GM18907 (cell line): ENCODE measurements around the gene PHF19.
A peak's percentile ranks its signal among the peaks of the same experiment; 100 is the strongest.

ENCODE experiments used
- ATAC-seq: cut with Tn5 transposase; IDR thresholded peaks from one replicate; pipeline ENCODE4 v1.9.1; 2021; ENCODE audit warnings: mild to moderate bottlenecking, moderate library complexity; ENCODE audit not compliant: unreplicated experiment

PHF19 gene

DNA sequence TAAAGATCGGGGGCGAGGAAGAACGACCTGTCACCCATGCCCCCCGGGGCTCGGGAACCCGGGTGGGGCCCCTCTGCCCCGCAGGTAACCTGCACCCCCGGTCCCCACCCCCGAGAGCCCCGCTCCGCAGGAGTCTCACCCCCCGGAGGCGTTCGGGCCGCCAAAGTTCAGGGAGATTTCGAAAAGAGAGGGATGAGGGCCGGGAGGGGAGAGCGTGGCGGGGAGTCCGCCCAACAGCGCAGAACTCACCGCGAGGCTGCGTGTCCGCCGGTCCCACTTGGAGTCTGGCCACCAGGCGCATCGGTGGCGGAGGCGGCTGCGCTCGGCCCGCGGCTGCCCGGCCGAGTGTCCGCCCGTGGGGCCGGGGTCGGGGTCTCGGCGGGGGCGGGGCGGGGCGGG is at the start of gene PHF19:
PHF19 (minus strand) TSS at position 347 of the 399 bp plus-strand sequence. CDS start 2,447 bp downstream, outside the sequence.
- peak; percentile 16 for ATAC-seq

DNA sequence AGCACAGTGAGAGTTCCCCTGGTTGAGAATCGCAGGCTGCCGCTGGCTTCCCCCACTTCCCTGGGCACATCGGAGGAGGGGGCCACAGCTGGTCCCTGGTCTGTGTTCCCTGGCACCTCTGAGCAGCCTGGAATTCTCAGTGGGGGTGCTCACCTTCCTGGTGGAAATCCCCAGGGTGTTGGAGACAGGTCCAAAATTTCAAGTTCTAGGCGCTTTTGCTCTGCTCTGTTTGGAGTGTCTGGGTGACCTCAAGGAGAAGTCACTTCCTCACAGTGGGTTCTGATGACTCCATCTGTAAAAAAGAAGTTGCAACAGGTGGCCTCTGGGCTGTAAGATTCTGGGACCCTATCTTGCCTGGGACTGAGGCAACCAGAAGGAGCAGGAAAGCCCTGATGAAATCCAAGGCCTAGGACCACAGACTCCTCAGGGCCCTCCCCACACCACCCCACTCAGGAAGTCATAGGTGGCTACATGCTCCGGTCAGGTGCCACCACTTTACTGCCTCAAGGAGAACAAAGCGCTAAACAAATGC is 49.5 kb upstream of the PHF19 start, which contains the start of gene TRAF1:
TRAF1 (minus strand) TSS at position 400 of the 532 bp plus-strand sequence. CDS start 721 bp downstream, outside the sequence.
- peak; percentile 33 for ATAC-seq

DNA sequence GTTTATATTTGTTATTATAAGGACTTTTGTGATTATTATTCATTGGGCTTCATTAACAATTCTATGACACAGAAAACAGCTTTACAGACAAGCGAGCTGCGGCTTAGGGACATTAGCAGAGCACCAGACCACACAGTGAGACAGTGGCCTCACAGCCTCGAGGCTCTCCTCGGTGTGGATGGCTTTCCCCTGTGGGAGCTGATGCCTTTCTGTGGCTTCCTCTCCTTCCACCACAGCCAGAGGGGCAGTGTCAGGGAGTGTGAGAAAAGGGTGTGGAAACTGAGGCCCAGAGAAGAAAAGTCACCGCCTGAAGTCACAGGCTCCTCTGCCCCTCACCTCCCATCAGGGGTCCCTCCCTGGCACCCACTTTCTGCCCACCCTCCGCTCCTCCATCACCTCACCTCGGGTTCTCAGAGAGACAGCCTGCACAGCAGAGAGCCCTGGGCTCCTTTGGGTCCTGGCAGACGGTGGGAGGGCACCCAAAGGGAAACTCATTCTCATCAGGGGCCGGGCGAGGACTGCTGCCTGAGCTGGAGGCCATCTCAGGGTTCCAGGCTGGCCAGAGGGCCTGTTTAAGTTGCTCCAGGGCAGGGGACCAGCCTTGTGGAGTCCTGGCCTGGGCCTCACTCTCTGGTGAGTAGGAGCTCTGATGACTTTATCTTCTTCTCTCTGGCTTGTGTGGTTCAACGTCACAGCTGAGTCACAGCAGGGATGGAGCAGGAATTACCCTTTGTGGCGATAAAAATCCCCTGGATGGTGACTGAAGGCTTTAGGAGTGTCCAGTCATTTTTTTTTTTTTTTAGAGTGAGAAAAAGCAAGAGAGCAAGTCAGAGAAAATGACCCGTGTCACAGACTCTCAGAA is 48.8 kb upstream of the PHF19 start:
- ATAC-seq = peak; percentile 53

DNA sequence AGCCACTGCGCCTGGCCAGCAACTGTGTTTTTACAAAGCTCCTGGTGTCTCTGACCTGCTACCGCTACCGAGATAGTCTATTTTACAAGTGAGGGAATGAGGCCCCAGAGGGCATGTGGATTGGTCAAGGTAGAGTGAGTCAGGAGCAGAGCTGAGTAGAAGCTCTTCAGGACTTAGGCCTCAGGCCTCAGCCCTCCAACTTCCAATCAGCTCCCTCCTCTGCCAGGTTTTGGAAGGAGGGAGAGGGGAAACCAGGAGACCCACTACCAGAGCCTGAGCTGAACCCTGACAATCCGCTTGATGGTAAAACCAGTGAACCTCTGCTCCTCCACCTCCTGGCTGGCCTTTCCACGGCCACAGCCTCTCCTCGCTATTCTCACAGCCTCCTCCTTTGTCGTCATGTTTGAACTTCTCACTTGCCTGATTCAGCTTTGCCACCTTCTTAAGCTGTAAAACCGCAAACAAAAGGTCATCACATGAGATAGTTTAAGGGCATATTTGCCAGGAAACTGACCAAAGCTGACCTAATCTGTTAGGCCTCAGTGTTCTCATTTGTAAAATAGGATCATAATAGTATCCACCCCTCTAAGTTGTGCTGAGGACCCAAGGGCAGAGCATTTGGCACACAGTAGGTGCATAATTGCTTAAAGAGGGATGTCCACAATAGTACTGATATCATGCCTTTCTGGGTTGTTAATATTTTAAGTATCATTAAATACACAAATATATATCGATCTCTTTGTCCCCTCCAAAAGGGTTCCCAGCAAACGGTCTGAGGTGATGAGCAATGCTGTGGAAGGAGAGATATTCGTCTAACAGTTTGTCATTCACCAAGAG is 47.9 kb upstream of the PHF19 start:
- ATAC-seq = no peak

DNA sequence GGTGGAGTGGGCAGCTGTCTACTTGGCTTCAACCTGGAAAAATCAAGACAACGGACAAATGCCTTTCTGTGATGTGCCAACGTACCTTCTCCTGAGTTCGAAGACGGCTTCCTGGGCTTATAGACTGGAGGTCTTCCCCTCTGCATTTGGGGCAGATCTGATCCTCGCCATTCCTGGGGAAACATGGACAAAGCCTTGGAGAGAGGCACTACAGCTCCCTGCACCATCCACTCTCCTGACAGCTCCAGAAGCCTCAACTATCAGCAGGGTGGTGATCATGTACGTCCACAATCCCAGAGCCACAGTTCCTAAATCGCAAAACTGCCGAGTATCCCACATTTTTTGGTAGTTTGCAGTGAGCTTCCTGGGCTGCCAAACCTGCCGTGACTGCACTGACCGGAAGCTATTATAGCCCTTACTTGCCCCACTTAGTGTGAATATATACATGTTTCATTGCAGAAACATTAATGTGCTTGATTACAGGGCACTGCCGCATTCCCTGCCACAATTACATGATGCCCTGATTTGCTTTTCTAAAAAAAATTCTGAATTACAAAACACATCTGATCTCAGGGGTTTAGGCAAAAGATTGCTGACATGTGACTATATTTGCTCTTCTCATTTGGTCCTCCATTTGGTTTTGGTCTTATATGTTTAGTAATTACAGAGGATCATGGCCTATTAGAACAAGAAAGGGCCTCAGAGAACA is 46.8 kb upstream of the PHF19 start:
- no peak for ATAC-seq

DNA sequence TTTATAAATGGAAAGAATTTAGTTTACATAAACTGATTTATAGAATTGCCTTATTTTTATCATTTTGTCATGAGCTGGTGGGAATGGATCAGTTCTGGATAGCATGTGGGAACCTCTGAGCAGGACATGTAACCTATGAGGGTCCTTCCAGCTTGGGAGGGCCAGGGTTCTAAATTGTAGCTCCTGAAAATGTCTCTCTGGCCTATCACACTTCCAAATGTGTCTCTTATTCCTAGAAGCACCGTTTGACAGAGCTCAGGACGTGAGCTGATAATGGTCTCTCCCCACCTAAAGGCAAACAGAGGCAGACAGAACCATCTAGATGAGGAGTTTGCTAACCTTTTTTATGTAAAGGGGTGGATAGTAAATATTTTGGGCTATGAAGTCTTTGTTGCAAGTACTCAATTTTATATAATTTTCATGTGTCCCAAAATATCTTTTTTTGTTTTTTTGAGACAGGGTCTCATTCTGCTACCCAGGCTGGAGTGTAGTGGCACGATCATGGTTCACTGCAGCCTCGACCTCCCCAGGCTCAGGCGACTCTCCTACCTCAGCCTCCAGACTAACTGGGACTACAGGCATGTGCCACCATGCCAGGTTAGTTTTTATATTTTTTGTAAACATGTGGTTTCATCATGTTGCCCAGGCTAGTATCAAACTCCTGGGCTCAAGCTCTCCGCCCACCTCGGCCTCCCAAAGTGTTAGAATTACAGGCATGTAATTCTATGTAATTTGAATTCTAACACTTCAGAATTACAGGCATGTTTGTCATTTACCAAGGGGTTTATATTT is 45.6 kb upstream of the PHF19 start:
- no peak for ATAC-seq

DNA sequence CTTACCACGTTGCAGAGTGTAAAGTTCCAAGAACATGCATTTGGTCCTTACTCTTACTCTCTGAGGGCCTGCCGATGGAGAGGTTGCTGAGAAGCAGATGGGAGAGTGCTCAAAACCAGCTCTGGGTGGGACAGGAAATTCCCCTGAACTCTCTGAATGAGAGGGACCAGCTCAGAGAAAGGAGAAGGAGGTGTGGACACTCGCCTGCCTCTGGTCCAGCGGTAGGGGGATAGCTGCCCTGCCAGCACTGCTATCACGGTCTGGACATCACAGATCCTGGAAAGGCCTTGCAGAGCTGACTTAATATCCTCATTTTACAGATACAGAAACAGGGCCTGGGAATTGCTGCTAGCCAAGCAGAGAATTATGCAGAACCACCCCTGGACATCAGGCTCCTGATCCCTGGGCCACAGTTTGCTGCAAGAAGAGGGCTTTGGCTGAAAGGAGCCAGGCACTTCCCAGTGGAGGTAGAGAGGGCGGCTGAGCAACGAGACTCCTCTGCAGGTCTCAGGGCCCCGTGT is 44.7 kb upstream of the PHF19 start:
- ATAC-seq = no peak

DNA sequence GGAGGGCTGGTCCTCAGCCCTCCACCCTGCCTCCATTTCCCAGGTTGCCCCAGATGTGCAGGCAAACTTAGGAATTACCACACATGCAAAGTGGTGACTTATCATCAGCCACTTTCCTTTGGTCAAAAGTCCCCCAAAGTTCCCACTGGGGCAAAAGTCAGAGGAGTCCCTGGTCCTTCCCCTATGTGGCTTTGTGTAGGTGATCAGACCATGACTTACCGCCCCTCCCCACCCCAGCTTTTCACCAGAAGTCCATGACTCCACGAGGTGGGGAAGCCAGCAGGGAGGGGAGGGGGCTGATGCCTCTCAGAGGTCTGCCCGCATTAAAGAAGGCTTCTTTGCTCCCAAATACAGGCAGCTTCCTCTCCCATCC is 43.8 kb upstream of the PHF19 start:
- peak; percentile 45 for ATAC-seq

DNA sequence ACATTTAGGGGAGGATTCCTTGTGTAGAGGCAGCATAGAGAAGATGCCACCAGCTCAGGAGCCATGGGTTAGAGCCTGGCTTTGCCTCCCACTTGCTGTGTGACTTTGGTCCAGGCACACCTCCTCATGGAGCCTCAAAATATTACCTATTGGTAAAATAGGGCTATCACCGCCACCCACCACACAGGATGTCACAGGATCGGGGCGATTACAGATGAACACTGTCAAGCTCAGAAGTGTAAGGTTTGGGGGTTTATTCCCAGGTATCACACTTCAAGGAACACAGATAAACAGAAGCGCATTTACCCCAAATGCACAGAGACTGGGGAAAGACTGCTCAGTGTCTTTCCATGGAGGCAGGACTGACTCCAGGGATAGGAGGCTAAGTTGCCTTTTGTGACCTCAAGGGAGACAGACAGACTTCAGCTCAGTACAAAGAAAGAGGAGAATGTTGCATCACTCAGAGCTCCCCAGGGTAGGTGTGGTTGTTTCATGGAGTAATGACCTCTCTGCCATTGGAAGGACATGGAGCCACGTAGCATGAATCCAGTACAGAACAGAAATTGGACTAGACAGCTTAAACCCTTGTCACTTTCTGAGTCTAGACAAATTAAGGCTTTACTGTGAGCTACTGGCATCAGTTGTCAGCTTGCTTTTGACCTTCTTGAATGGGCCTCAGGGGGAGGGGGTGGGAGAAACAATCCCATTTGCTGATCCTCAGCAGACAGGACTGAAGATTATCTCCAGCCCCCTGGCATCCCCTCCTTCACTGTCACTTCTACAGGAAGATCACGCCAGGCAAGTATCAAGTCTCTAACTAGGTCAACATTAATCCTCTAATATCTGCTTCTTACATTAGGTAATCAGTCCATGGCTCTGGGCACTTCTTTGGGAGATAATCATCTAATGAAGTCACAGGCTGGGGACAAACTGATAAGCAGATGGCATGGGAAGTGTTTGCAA is 43.1 kb upstream of the PHF19 start:
- no peak for ATAC-seq

DNA sequence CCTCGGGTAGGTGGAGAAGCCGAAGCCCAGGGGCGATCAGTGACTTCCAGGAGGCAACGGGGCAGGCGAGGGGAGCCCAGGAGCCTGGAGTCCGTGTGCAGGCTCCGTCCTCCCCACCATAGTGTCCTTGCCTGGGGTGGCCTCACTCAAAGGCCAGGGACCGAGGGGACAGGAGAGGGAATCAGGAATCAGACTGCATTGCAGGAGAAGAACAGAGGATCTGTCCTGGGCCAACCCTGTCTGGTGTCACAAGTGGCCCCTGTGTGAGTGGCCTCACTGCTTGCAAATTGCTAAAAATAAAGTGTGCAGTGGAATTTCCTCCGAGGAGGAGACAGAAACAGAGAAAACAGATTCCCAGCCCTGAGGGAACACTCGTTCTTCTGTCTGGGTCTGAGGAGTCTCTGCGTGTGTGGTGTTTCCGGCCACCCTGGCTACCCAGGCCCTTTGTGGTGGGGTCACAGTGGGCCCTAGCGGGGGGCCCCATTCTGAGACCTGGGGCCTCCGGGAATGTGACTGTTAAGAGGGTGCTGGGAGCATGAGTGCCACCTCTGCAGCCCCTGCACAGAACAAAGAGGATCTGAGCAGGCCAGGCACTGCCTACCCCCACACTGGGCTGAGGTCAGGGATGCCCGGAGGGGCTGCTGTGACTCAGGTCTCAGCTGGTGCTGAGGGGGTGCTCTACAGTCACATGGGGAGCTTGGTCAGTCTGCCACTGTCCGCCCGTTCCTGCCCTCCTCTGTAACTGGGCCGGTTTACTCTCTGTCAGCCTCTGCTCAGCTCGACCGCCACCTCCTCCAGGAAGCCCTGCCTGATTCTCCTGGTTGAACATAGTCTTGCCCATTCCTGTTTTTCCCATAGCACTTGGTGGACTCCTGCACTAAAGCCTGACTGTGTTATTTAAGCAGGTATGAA is 42.2 kb upstream of the PHF19 start:
- ATAC-seq = no peak

DNA sequence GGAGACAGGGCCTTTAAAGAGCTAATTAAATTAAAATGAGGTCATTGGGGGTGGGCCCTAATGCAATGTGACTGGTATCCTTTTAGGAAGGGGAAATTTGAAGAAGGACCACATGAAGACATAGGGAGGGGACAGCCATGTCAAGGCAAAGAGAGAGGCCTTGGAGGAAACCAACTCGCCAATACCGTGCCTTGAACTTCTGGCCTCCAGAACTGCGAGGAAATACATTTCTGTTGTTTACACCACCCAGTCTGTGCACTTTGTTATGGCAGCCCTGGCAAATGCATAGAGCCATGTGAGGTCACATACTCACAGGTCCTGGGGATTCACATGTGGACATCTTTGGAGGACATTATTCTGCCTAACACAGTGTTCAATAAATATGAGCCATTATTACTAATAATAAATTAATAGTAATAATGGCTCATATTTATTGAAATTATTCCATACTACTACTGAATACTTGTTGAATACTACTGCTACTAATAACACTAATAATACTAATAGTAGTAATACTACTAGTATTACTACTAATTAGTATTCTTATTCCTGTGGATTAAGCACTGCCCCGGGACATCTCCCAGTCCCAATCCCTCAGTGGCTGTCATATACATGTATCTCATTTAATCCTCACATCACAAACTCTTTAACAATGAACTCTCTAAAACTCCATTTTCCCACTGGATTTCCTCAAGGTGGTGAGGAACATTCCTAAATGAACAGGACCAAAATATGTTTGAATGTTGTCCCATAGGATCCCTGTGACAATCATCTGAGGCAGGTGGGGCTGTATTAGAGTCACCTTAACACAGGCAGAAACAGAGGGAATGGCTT is 41.2 kb upstream of the PHF19 start:
- no peak for ATAC-seq

DNA sequence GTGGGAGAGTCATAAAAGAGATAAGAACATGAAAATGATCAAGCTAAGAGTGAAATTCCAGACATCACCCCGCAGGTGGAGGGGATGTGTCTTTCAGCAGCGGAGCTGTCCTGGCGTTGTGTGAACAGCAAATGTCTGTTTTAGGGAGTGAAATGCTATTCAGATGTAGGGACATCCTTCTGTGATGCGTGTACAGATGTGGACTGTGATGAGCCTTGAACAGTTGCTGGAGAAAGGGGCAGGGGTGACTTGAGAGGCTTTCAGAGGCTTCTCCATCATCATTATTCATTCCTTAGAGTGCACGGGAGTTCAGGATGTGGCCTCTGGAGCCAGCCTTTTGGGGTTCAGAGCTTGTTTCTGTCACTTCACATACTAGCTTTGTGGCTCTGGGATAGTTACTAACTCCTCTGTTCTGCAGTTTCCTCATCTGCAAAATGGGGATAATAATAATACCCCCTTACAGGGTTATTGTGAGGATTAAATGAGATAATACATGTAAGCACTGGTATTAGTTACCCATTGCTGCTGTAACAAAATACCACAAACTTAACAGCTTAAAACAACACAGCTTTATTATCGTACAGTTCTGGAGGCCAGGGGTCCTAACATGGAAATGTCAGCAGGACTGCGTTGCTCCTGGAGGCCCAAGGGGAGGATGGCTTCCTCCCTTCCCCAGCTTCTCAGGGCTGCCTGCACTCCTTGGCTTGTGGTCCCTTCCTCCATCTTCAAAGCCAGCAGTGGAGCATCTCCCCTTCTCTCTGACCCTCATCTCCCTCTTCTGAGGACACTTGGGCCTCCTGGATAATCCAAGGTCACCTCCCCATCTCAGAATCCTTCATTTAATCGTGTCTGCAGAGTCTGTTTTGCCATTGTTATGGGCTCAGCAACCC is 40.2 kb upstream of the PHF19 start:
- ATAC-seq = no peak

DNA sequence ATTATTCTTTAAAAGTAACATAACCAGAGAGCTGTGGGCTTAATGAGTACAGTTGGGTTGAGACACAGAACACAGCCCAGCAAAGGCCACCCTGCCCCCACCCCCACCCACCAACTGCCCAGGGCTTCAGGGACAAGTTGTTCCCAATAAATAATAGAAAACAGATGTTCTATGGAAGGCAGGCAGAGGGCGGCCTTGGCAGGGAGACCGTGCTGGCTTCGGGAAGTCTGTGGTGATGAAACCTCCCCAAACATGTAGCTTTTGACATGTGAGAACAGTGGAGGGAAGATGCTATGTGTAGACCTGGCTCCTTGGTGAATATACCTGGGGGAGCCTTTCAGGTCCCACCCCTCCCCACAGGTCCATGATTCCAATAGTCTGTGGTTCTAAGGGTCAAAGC is 39.6 kb upstream of the PHF19 start:
- ATAC-seq = no peak

DNA sequence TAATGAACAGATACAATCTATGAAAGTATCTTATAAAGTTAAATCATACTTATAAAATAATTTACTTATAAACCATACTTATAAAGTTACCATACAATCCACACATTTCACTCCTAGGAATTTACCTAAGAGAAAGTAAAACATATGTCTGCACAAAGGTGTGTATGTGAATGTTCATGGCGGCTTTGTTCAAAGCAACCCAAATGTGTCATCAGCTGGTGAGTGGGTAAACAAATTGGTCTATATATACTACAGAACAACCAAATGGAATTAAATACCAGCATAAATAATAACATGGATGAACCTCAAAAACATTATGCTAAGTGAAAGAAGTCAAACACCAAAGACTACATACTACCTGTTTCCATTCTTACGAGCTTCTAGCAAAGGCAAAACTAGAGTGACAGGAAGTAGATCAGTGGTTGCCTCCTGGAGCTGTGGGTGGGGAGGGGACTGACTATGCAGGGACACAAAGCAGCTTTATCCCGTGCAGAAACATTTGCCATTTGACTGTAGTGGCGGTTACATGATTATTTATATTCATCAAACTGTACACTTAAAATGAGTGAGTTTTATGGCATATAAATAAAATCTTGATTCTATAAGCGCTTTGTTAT is 39.0 kb upstream of the PHF19 start:
- ATAC-seq = no peak

DNA sequence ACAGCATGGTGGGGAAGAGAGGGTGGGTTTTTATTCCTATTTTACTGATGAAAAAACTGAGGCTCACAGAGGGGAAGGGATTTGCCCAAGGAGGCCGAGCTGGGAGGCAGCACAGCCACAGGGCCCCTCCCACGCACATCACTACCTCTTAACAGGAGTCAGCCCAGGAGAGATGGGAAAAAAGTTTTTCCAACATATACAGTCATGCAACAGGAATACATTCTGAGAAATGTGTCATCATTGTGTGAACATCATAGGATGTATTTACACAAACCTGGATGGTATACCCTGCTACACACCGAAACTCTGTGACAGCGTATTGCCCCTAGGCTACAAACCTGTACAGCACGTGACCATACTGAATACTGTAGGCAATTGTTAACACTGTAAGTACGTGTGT is 38.0 kb upstream of the PHF19 start:
- ATAC-seq = no peak
